MM.1S (cell line): ENCODE results near the gene MCEMP1.

Source experiments
- DNase-seq: peaks from one replicate; pipeline ENCODE4 v3.0.0-alpha.2; 2015
- H2AFZ ChIP-seq: fragments of 300-600 bp; sonication (generic); 2 replicates; pipeline ENCODE4 v1.6.0; 2016; ENCODE audit warnings: antibody characterized with exemption, low read length
- H3F3A ChIP-seq: fragments of 300-600 bp; sonication (generic); 2 replicates; pipeline ENCODE4 v1.6.1; 2016; ENCODE audit warnings: mild to moderate bottlenecking, antibody characterized with exemption, low read length, moderate library complexity, mixed read lengths; ENCODE audit not compliant: insufficient read depth
- H3K27ac ChIP-seq: fragments of 300-600 bp; sonication (generic); 2 replicates; pipeline ENCODE4 v1.5.1; 2016; ENCODE audit warnings: mild to moderate bottlenecking, low read length
- H3K27me3 ChIP-seq: fragments of 300-600 bp; sonication (generic); replicated peaks from 2 replicates; pipeline ENCODE4 v1.6.0; 2016; ENCODE audit warnings: low read length; ENCODE audit not compliant: insufficient read depth
- H3K36me3 ChIP-seq: fragments of 300-600 bp; sonication (generic); replicated peaks from 2 replicates; pipeline ENCODE4 v1.6.1; 2016; ENCODE audit warnings: mild to moderate bottlenecking, low read length, mixed read lengths; ENCODE audit not compliant: insufficient read depth
- H3K4me1 ChIP-seq: fragments of 300-600 bp; sonication (generic); 2 replicates; pipeline ENCODE4 v1.6.1; 2016; ENCODE audit warnings: low read length, mixed read lengths
- H3K4me2 ChIP-seq: fragments of 300-600 bp; sonication (generic); 2 replicates; pipeline ENCODE4 v1.6.0; 2016; ENCODE audit warnings: low read depth, low read length
- H3K4me3 ChIP-seq: fragments of 300-600 bp; sonication (generic); 2 replicates; pipeline ENCODE4 v1.5.1; 2016; ENCODE audit warnings: low read length, mixed read lengths
- H3K79me2 ChIP-seq: fragments of 300-600 bp; sonication (generic); 2 replicates; pipeline ENCODE4 v1.6.1; 2016; ENCODE audit warnings: mixed run types, low read length, mixed read lengths
- H3K9ac ChIP-seq: fragments of 300-600 bp; sonication (generic); 2 replicates; pipeline ENCODE4 v1.6.1; 2016; ENCODE audit warnings: low read length, mixed read lengths
- H3K9me2 ChIP-seq: fragments of 300-600 bp; sonication (generic); replicated peaks from 2 replicates; pipeline ENCODE4 v1.6.1; 2016; ENCODE audit warnings: mild to moderate bottlenecking, low read length, mixed read lengths; ENCODE audit not compliant: insufficient read depth
- H3K9me3 ChIP-seq: fragments of 300-600 bp; sonication (generic); replicated peaks from 2 replicates; pipeline ENCODE4 v1.6.1; 2016; ENCODE audit warnings: mild to moderate bottlenecking, low read length, mixed read lengths; ENCODE audit not compliant: insufficient read depth
- H4K20me1 ChIP-seq: fragments of 300-600 bp; sonication (generic); 2 replicates; pipeline ENCODE4 v1.6.1; 2016; ENCODE audit warnings: mild to moderate bottlenecking, low read length, moderate library complexity, mixed read lengths; ENCODE audit not compliant: insufficient read depth
- EZH2 ChIP-seq: fragments of 300-600 bp; sonication (generic); optimal IDR thresholded peaks from 2 replicates; pipeline ENCODE3; 2017; ENCODE audit warnings: low read depth, mild to moderate bottlenecking, antibody characterized with exemption, low read length, mixed read lengths
- EZH2phosphoT487 ChIP-seq: fragments of 300-600 bp; sonication (generic); IDR thresholded peaks from 2 replicates; pipeline ENCODE4 v1.6.1; 2018; ENCODE audit warnings: antibody characterized with exemption, low read length
- TF ChIP-seq, protein P1 (sequence below): fragments of 300-600 bp; sonication (generic); IDR thresholded peaks from 2 replicates; pipeline ENCODE4 v1.5.1; 2016; ENCODE audit warnings: antibody characterized with exemption, low read length, mixed read lengths

Gene MCEMP1

DNA sequence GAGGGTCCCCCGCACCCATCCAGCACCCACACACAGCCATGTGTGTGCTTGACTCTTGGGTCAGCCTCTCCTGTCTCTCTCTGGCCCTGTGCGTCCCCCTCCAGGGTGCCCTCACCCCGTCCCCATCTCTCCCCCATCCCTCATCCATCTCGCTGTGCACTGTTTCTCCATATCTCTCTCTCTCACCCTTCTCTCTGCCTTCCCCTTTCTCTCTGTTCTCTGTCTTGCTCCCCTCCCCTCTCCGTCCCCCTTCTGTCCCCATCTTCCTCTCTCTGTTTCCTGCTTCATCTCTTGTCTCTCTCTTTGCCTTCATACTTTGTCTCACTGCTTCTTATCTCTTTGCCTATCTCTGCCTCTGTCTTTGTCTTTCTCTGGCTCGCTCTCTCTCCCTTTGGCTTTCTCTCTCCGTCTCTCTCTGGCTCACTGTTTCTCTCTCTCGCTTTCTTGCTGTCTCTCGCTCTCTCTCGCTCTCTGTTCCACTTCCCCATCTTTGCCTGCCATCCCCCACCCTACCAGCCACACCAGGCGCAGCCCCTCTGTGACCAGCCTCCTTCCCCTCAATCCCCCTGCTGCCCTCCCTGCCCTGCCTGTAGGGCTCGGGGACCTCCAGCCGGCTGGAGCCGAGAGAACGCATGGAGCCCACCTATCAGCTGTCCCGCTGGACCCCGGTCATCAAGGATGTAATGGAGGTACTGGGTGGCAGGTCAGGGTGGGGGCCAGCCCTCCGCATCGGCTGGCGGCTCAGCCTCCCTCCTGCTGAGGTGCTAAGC, 31.0 kb upstream of the MCEMP1 start:
- H3K27ac ChIP-seq: no peak overlapping the region
- no peaks in the 10 kb centered on the region for H4K20me1 ChIP-seq
- no peaks in the 10 kb centered on the region for H3K36me3 ChIP-seq
- H3K4me2 ChIP-seq: no peak overlapping the region
- TF ChIP-seq, protein P1, sequence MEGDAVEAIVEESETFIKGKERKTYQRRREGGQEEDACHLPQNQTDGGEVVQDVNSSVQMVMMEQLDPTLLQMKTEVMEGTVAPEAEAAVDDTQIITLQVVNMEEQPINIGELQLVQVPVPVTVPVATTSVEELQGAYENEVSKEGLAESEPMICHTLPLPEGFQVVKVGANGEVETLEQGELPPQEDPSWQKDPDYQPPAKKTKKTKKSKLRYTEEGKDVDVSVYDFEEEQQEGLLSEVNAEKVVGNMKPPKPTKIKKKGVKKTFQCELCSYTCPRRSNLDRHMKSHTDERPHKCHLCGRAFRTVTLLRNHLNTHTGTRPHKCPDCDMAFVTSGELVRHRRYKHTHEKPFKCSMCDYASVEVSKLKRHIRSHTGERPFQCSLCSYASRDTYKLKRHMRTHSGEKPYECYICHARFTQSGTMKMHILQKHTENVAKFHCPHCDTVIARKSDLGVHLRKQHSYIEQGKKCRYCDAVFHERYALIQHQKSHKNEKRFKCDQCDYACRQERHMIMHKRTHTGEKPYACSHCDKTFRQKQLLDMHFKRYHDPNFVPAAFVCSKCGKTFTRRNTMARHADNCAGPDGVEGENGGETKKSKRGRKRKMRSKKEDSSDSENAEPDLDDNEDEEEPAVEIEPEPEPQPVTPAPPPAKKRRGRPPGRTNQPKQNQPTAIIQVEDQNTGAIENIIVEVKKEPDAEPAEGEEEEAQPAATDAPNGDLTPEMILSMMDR: no peak
- TF ChIP-seq EZH2 (no peak), EZH2phosphoT487 (no peak)
- peaks cover 15% of the 10 kb centered on the region for H3K27me3 ChIP-seq
- H3K79me2 ChIP-seq: no peaks in the 10 kb centered on the region
- DNase-seq: no peak
- H3K9ac ChIP-seq: no peak overlapping the region
- H3K9me2 ChIP-seq: no peaks in the 10 kb centered on the region
- H3K4me1 ChIP-seq: no peaks in the 10 kb centered on the region
- no peaks in the 10 kb centered on the region for H3F3A ChIP-seq
- no peak overlapping the region for H2AFZ ChIP-seq
- H3K4me3 ChIP-seq: no peak overlapping the region
- H3K9me3 ChIP-seq: no peaks in the 10 kb centered on the region

DNA sequence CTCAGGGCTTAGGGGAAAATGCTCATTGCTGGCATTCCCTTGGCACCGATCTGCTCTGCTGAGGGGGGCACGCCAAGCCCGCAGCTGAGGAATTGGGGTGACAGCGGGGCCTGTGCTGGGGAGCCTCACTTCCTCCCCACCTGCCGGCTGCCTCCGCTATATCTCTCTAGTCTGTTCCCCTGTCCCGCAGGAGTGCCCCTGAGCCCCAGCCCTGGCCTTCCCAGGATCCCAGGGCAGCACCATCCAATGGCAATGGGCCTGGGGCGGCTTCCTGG, 30.5 kb upstream of the MCEMP1 start:
- Histone ChIP-seq H3K27me3 (peaks cover 20% of the 10 kb centered on the region), H3K9me3 (no peaks in the 10 kb centered on the region), H3F3A (no peaks in the 10 kb centered on the region), H3K79me2 (no peaks in the 10 kb centered on the region), H3K9me2 (no peaks in the 10 kb centered on the region), H3K36me3 (no peaks in the 10 kb centered on the region), H2AFZ (no peak overlapping the region), H4K20me1 (no peaks in the 10 kb centered on the region), H3K4me2 (no peak overlapping the region), H3K27ac (no peak overlapping the region), H3K4me3 (no peak overlapping the region), H3K9ac (no peak overlapping the region), H3K4me1 (no peaks in the 10 kb centered on the region)
- TF ChIP-seq EZH2phosphoT487: no peak
- DNase-seq: no peak

DNA sequence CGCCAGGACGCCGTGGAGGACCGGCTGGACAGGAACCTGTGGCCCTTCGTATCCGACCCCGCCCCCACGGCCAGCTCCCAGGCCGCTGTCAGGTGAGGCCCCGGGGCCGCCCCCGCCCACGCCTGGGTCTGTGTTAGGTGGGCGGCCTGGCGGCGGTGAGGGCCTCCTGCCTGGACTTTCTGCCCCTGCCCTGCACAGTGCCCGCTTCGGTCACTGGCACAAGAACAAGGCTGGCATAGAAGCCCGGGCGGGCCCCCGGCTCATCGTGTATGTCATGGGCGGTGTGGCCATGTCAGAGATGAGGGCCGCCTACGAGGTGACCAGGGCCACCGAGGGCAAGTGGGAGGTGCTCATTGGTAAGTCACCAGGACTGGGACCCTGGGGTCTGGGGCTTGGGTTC, 29.7 kb upstream of the MCEMP1 start:
- H3K79me2 ChIP-seq: no peaks in the 10 kb centered on the region
- no peak overlapping the region for H3K4me2 ChIP-seq
- H3K27ac ChIP-seq: no peak overlapping the region
- no peaks in the 10 kb centered on the region for H3K4me1 ChIP-seq
- no peak overlapping the region for H2AFZ ChIP-seq
- H3K9me2 ChIP-seq: no peaks in the 10 kb centered on the region
- H3K4me3 ChIP-seq: no peak overlapping the region
- TF ChIP-seq EZH2phosphoT487: no peak
- TF ChIP-seq, protein P1: no peak
- TF ChIP-seq EZH2: no peak
- DNase-seq: no peak
- H3F3A ChIP-seq: no peaks in the 10 kb centered on the region
- no peak overlapping the region for H3K9ac ChIP-seq
- no peaks in the 10 kb centered on the region for H3K9me3 ChIP-seq
- peaks cover 21% of the 10 kb centered on the region for H3K27me3 ChIP-seq
- no peaks in the 10 kb centered on the region for H4K20me1 ChIP-seq
- H3K36me3 ChIP-seq: no peaks in the 10 kb centered on the region

DNA sequence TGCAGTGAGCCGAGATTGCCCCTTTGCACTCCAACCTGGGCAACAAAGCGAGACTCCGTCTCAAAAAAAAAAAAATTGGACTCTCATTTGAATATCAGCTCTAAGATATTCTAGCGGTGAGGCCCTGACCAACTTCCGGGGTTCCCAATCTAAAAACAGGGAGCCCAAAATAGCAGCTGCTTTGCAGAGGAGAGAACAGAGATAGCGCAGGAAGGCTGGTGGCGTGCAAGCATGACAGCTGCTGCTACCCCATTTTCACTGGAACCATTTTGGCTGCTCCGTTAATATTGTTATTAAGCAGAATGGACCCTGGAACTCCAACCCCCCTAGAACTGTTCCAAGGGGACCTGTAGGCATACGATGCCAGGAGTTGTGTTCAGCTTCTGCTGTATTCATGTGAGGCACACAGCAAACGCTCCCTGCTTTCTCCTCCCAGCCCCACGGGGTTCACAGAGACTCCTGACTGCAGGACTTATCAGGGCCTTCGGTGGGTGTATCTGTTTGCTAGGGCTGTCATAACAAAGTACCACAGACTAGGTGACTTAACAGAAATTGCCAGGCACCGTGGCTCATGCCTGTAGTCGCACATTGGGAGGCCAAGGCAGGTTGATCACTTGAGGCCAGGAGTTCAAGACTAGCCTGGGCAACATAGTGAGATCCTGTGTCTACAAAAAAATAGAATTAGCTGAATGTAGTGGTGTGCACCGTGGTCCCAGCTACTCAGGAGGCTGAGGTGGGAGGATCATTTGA, 28.4 kb upstream of the MCEMP1 start:
- DNase-seq: no peak
- Histone ChIP-seq H2AFZ (no peak overlapping the region), H3K9me2 (no peaks in the 10 kb centered on the region), H3K4me3 (no peak overlapping the region), H3K36me3 (no peaks in the 10 kb centered on the region), H4K20me1 (no peaks in the 10 kb centered on the region), H3F3A (no peaks in the 10 kb centered on the region), H3K4me2 (no peak overlapping the region), H3K27ac (no peak overlapping the region), H3K27me3 (peaks cover 26% of the 10 kb centered on the region), H3K4me1 (no peaks in the 10 kb centered on the region), H3K79me2 (no peaks in the 10 kb centered on the region), H3K9ac (no peak overlapping the region), H3K9me3 (no peaks in the 10 kb centered on the region)
- TF ChIP-seq EZH2 (no peak), EZH2phosphoT487 (no peak)
- TF ChIP-seq, protein P1: no peak
